ENCODE data around the gene GBP5. TPM values are rescaled to one million over a fixed set of nuclear protein-coding genes. Genes with fewer than 3 reads are reported as not detected.

Gene GBP5
- polyA plus RNA-seq, 1 of the 3 experiments (the other 2 are of a cell fraction): 0.08 TPM

- Histone ChIP-seq H4K20me1 (ENCODE audit: insufficient read depth) (no peaks in the 10 kb centered on the region), H3K27ac (ENCODE audit: low read depth in 2 of 2, low read length in 1 of 2) (no peak overlapping the region), H3K4me1 (ENCODE audit: control insufficient read depth in 1 of 2, insufficient read depth in 2 of 2, low read depth in 1 of 2, low read length in 1 of 2) (peaks cover 0 to 2% of the 10 kb centered on the region in 2 experiments; a peak in 2 of 4 replicates), H3K79me2 (ENCODE audit: insufficient read depth) (no peaks in the 10 kb centered on the region), H2AFZ (ENCODE audit: low read depth) (no peak overlapping the region), H3K4me3 (ENCODE audit: low read depth in 2 of 2, low read length in 1 of 2) (no peak overlapping the region), H3F3A (replicated peaks; ENCODE audit: insufficient read depth) (peaks cover 9% of the 10 kb centered on the region), H3K9me2 (no peaks in the 10 kb centered on the region), H3K9me3 (no peaks in the 10 kb centered on the region), H3K4me2 (no peak overlapping the region), H3K27me3 (ENCODE audit: insufficient read depth) (no peaks in the 10 kb centered on the region), H3K9ac (no peak overlapping the region), H3K36me3 (replicated peaks in 1 of 2; ENCODE audit: control insufficient read depth in 1 of 2, insufficient read depth in 2 of 2, low read length in 1 of 2) (no peaks in the 10 kb centered on the region)
- ChIA-PET CTCF (no interaction called here), POLR2A (no interaction called here)
- 79% methylated on average over 4 of the region's 5 CpGs for WGBS (ENCODE audit: low lambda C conversion rate)
- DNase-seq: no peak
- TF ChIP-seq FOSL2 (IDR thresholded peaks at IDR 0.05; ENCODE audit: borderline replicate concordance, low read depth) (no peak), USF1 (IDR thresholded peaks at IDR 0.05; ENCODE audit: borderline replicate concordance, low read depth) (no peak), FOXJ3 (CRISPR knock-in tag; IDR thresholded peaks at IDR 0.05) (no peak), EP300 (IDR thresholded peaks at IDR 0.05; ENCODE audit: borderline replicate concordance in 1 of 2, low read depth in 1 of 2, low read length in 1 of 2) (no peak)
Observed at GRCh38 chr1:89269277-89269676, 3.4 kb downstream of the GBP5 start.

- Histone ChIP-seq H3F3A (replicated peaks; ENCODE audit: insufficient read depth) (no peaks in the 10 kb centered on the region), H3K4me3 (ENCODE audit: low read depth in 2 of 2, low read length in 1 of 2) (no peak overlapping the region), H3K36me3 (replicated peaks in 1 of 2; ENCODE audit: control insufficient read depth in 1 of 2, insufficient read depth in 2 of 2, low read length in 1 of 2) (no peaks in the 10 kb centered on the region), H3K4me1 (ENCODE audit: control insufficient read depth in 1 of 2, insufficient read depth in 2 of 2, low read depth in 1 of 2, low read length in 1 of 2) (peaks cover 4 to 20% of the 10 kb centered on the region in 2 experiments; a peak in 2 of 4 replicates), H3K27ac (ENCODE audit: low read depth in 2 of 2, low read length in 1 of 2) (peak overlapping the region in 1 of 2 experiments; percentile 25; a peak in 1 of 4 replicates), H3K79me2 (ENCODE audit: insufficient read depth) (no peaks in the 10 kb centered on the region), H3K9ac (0 out of 2 replicates have a peak overlapping the region, but pooled peaks have one; percentile 5), H3K4me2 (0 out of 2 replicates have a peak overlapping the region, but pooled peaks have one; percentile 22), H4K20me1 (ENCODE audit: insufficient read depth) (no peaks in the 10 kb centered on the region), H3K9me2 (no peaks in the 10 kb centered on the region), H2AFZ (ENCODE audit: low read depth) (peak overlapping the region; percentile 27; the same call in 1 of the 2 replicates), H3K9me3 (no peaks in the 10 kb centered on the region), H3K27me3 (ENCODE audit: insufficient read depth) (no peaks in the 10 kb centered on the region)
- POLR2A ChIA-PET: no interaction called here
- no peak for DNase-seq
- WGBS (ENCODE audit: low lambda C conversion rate): 21% methylated on average over 2 of the region's 2 CpGs
- TF ChIP-seq USF2 (IDR thresholded peaks at IDR 0.05; ENCODE audit: borderline replicate concordance, low read depth, low read length) (no peak), MEF2A (IDR thresholded peaks at IDR 0.05; ENCODE audit: borderline replicate concordance, low read depth) (no peak), REST (IDR thresholded peaks at IDR 0.05; ENCODE audit: low read depth, low read length) (no peak), MAX (IDR thresholded peaks at IDR 0.05; ENCODE audit: low read depth) (no peak)
- CTCF ChIA-PET: no interaction called here
Observed at GRCh38 chr1:89262643-89263042, 10.0 kb downstream of the GBP5 start.

Measured in SK-N-SH (cell line).